ENCODE results near the gene BDH2. TPM values are rescaled to one million over a fixed set of nuclear protein-coding genes. Genes with fewer than 3 reads are reported as not detected.

Gene BDH2
- total and polyA plus RNA-seq, 2 experiments from 2014 or later = 36.5 to 73.9 TPM

GRCh38 chr4:103086551-103086950, 13.1 kb downstream of the BDH2 start:
- Histone ChIP-seq H2AFZ (no peak overlapping the region), H3K9me2 (ENCODE audit: insufficient read depth) (no peaks in the 10 kb centered on the region), H3K79me2 (replicated peaks; ENCODE audit: insufficient read depth) (no peaks in the 10 kb centered on the region), H3K4me1 (ENCODE audit: insufficient read depth) (no peaks in the 10 kb centered on the region), H3K27ac (ENCODE audit: low read depth) (no peak overlapping the region), H3K4me3 (no peak overlapping the region), H3K4me2 (no peak overlapping the region), H4K20me1 (replicated peaks; ENCODE audit: insufficient read depth) (no peaks in the 10 kb centered on the region; the same call in 1 of the 2 replicates), H3F3A (replicated peaks; ENCODE audit: low read depth) (no peaks in the 10 kb centered on the region), H3K36me3 (ENCODE audit: insufficient read depth) (peaks cover 7% of the 10 kb centered on the region), H3K27me3 (ENCODE audit: insufficient read depth) (no peaks in the 10 kb centered on the region)
- H3K4me1 Mint-ChIP-seq = no peaks in the 10 kb centered on the region
- no peak for DNase-seq (ENCODE audit: low spot score)
- no peak overlapping the region for H3K4me3 Mint-ChIP-seq
- TF ChIP-seq, protein P1, sequence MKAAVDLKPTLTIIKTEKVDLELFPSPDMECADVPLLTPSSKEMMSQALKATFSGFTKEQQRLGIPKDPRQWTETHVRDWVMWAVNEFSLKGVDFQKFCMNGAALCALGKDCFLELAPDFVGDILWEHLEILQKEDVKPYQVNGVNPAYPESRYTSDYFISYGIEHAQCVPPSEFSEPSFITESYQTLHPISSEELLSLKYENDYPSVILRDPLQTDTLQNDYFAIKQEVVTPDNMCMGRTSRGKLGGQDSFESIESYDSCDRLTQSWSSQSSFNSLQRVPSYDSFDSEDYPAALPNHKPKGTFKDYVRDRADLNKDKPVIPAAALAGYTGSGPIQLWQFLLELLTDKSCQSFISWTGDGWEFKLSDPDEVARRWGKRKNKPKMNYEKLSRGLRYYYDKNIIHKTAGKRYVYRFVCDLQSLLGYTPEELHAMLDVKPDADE (IDR thresholded peaks at IDR 0.05) = no peak
- TF ChIP-seq, protein P2, sequence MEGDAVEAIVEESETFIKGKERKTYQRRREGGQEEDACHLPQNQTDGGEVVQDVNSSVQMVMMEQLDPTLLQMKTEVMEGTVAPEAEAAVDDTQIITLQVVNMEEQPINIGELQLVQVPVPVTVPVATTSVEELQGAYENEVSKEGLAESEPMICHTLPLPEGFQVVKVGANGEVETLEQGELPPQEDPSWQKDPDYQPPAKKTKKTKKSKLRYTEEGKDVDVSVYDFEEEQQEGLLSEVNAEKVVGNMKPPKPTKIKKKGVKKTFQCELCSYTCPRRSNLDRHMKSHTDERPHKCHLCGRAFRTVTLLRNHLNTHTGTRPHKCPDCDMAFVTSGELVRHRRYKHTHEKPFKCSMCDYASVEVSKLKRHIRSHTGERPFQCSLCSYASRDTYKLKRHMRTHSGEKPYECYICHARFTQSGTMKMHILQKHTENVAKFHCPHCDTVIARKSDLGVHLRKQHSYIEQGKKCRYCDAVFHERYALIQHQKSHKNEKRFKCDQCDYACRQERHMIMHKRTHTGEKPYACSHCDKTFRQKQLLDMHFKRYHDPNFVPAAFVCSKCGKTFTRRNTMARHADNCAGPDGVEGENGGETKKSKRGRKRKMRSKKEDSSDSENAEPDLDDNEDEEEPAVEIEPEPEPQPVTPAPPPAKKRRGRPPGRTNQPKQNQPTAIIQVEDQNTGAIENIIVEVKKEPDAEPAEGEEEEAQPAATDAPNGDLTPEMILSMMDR (conservative IDR thresholded peaks at IDR 0.05; ENCODE audit: low read depth in 2 of 2) = no peak
- H3K9me3 Mint-ChIP-seq = no peaks in the 10 kb centered on the region
- ATAC-seq = no peak
- no peak overlapping the region for H3K27ac Mint-ChIP-seq
- peaks cover 2% of the 10 kb centered on the region for H3K27me3 Mint-ChIP-seq (ENCODE audit: insufficient read depth, low read depth, poor library complexity)
- H3K36me3 Mint-ChIP-seq (ENCODE audit: low read depth) = peaks cover 30% of the 10 kb centered on the region

GRCh38 chr4:103085555-103086196, 14.0 kb downstream of the BDH2 start:
- H3K9me3 Mint-ChIP-seq = no peaks in the 10 kb centered on the region
- Histone ChIP-seq H4K20me1 (replicated peaks; ENCODE audit: insufficient read depth) (no peaks in the 10 kb centered on the region; the same call in 1 of the 2 replicates), H3K9me2 (ENCODE audit: insufficient read depth) (no peaks in the 10 kb centered on the region), H2AFZ (no peak overlapping the region), H3K36me3 (ENCODE audit: insufficient read depth) (peaks cover 5% of the 10 kb centered on the region), H3K4me2 (no peak overlapping the region), H3K4me1 (ENCODE audit: insufficient read depth) (no peaks in the 10 kb centered on the region), H3K27me3 (ENCODE audit: insufficient read depth) (no peaks in the 10 kb centered on the region), H3K79me2 (replicated peaks; ENCODE audit: insufficient read depth) (no peaks in the 10 kb centered on the region), H3K27ac (ENCODE audit: low read depth) (no peak overlapping the region), H3K4me3 (no peak overlapping the region), H3F3A (replicated peaks; ENCODE audit: low read depth) (no peaks in the 10 kb centered on the region)
- no peak for DNase-seq (ENCODE audit: low spot score)
- H3K27ac Mint-ChIP-seq = no peak overlapping the region
- no peak for ATAC-seq
- no peaks in the 10 kb centered on the region for H3K4me1 Mint-ChIP-seq
- H3K27me3 Mint-ChIP-seq (ENCODE audit: insufficient read depth, low read depth, poor library complexity) = no peaks in the 10 kb centered on the region
- peaks cover 23% of the 10 kb centered on the region for H3K36me3 Mint-ChIP-seq (ENCODE audit: low read depth)
- no peak overlapping the region for H3K4me3 Mint-ChIP-seq
- TF ChIP-seq EZH2phosphoT487 (IDR thresholded peaks at IDR 0.05; ENCODE audit: unreplicated experiment) (no peak), CREB1 (CRISPR knock-in tag; IDR thresholded peaks at IDR 0.05; ENCODE audit: low read depth) (no peak), ZNF114 (CRISPR knock-in tag; IDR thresholded peaks at IDR 0.05) (no peak), POLR2AphosphoS5 (IDR thresholded peaks at IDR 0.05; ENCODE audit: low read depth) (no peak), JUNB (IDR thresholded peaks at IDR 0.05; ENCODE audit: unreplicated experiment) (no peak)
- TF ChIP-seq, protein P1 (IDR thresholded peaks at IDR 0.05) = no peak
- TF ChIP-seq, protein P3, sequence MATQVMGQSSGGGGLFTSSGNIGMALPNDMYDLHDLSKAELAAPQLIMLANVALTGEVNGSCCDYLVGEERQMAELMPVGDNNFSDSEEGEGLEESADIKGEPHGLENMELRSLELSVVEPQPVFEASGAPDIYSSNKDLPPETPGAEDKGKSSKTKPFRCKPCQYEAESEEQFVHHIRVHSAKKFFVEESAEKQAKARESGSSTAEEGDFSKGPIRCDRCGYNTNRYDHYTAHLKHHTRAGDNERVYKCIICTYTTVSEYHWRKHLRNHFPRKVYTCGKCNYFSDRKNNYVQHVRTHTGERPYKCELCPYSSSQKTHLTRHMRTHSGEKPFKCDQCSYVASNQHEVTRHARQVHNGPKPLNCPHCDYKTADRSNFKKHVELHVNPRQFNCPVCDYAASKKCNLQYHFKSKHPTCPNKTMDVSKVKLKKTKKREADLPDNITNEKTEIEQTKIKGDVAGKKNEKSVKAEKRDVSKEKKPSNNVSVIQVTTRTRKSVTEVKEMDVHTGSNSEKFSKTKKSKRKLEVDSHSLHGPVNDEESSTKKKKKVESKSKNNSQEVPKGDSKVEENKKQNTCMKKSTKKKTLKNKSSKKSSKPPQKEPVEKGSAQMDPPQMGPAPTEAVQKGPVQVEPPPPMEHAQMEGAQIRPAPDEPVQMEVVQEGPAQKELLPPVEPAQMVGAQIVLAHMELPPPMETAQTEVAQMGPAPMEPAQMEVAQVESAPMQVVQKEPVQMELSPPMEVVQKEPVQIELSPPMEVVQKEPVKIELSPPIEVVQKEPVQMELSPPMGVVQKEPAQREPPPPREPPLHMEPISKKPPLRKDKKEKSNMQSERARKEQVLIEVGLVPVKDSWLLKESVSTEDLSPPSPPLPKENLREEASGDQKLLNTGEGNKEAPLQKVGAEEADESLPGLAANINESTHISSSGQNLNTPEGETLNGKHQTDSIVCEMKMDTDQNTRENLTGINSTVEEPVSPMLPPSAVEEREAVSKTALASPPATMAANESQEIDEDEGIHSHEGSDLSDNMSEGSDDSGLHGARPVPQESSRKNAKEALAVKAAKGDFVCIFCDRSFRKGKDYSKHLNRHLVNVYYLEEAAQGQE (IDR thresholded peaks at IDR 0.05; ENCODE audit: unreplicated experiment) = no peak
